SH-SY5Y (cell line): ENCODE results near the gene SPPL3.

Experiments
- GATA2 ChIP-seq: IDR thresholded peaks from 2 replicates; pipeline ENCODE4 v1.6.1; 2011; ENCODE audit warnings: mild to moderate bottlenecking, low read depth, low read length
- GATA3 ChIP-seq: IDR thresholded peaks from 2 replicates; pipeline ENCODE4 v1.6.1; 2011; ENCODE audit warnings: low read depth, mild to moderate bottlenecking, low read length, moderate library complexity

- no peak for TF ChIP-seq GATA3
- no peak for TF ChIP-seq GATA2
Measured at GRCh38 chr12:120835657-120836056, 68.5 kb downstream of the SPPL3 start.
